HT1080 (cell line): Measurements from ENCODE around the gene PNPLA2. TPM values are rescaled to one million over a fixed set of nuclear protein-coding genes. Genes with fewer than 3 reads are reported as not detected.

ENCODE experiments used
- DNase-seq: peaks from one replicate; pipeline ENCODE4 v3.0.0-alpha.2; 2015; ENCODE audit warnings: low read depth
- total RNA-seq: library from RNA; depleted of rRNA; stranded (reverse); fragments of >200 nt; shearing (Covaris generic); gene quantifications from 2 replicates; pipeline ENCODE4 v1.2.3, GENCODE V29; 2014

The PNPLA2 gene
- total RNA-seq, 1 experiment from 2014 or later: 39.0 TPM

DNA sequence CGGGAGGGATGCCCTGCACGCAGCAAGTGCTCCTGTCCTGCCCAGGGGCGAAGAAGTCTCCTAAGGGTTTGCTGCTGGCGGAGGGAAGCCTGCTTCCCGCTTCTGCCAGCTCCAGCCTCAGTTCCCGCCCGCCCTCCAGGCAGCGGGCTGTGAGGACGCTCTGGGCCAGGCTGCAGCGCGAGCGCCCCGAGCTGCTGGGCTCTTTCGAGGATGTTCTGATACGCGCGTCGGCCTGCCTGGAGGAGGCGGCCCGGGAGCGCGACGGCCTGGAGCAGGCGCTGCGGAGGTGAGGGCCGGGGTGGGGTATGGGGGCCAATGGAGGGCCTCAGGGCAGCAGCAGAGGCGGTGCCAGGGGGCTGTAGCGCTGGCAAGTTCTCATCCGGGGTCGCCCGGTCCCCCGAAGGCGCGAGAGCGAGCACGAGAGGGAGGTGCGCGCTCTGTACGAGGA lies 11.2 kb downstream of the PNPLA2 start:
- DNase-seq: no peak

DNA sequence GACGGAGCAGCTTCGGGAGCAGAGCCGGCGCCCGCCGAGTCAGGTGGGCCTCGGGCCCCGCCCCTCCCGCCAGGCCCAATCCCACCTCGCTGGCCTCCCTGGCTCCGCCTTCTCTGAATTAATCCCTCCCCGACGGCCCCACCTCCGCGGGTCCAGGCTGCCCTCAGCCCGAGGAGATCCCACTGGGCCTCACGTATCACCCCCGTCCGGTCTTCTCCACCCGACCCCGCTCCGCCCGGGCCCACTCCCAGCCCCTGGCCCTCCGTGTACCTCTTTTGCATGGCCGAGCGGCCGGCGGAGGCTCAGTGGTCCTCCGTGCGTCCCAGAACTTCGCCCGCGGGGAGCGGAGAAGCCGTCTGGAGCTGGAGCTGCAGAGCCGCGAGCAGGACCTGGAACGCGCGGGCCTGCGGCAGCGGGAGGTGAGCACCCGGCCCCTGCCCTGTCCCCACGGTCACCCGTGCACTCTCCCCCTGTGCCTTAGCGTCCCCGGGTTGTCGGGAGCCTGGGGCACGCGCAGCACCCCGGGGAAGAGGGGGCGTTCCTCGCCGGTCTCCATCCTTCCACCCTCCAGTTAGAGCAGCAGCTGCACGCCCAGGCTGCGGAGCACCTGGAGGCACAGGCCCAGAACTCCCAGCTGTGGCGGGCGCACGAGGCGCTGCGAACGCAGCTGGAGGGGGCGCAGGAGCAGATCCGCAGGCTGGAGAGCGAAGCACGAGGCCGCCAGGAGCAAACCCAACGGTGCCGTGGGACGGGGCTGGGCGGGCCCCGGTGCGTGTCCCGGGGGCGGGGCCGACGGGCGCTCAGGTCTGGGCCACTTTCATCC lies 11.8 kb downstream of the PNPLA2 start:
- DNase-seq: no peak

DNA sequence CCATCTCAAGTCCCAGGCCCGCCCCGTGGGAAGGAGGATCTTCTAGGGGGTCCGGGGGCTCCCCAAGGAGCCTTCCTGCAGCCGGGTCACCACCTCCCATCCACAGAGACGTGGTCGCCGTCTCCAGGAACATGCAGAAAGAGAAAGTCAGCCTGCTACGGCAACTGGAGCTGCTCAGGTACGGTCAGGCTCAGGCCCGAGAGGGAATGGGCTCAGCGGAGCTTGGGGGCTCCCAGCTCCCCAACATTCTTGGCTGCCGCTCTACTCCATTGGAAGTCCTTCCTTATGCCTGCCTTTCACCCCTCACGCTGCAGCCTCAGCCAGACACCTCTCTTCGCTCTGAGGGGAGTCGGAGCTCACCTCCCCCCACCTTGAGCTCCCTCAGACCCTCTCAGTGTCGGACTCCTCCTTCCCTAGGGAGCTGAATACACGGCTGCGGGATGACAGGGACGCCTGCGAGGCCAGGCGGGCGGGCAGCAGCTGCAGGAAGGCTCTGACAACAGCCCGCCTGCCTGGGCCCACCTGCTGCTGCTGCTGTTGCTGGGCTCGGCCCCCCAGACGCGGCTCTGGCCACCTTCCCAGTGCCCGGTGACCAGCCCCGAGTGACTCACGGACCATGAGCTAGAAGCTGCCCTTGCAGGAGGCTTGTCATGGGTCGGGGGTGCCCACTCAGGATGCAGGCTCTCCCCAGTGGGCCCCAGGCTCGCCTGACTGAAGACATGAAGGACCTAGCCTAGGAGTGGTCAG lies 12.6 kb downstream of the PNPLA2 start:
- peak; percentile 89 for DNase-seq

GRCh38 chr11:831961-832528 lies 13.3 kb downstream of the PNPLA2 start:
- no peak for DNase-seq

- peak; percentile 66 for DNase-seq
These were observed 13.9 kb downstream of the PNPLA2 start, which contains the start of gene CD151 for GRCh38 chr11:832529-833113. TSS of gene CD151 (plus strand) at chr11:832952. CDS start at chr11:836070, 3,118 bp downstream.

- no peak for DNase-seq
These were observed 14.5 kb downstream of the PNPLA2 start for GRCh38 chr11:833114-833791.

DNA sequence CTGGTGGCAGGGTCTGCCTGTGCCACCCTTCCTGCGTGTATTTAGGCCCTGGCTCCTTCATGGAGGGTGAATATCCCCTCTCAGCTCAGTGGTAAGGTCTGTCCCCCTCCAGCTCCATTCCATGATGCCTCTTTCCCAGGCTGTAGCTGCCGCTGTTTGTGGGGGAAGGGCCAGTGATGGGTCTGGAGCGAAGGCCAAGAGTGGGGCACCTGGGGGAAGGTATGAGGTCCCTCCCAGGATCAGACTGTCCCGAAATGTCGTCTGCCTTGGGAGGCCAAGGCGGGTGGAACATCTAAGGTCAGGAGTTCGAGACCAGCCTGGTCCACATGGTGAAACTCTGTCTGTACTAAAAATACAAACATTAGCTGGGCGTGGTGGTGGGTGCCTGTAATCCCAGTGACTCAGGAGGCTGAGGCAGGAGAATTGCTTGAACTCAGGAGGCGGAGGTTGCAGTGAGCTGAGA lies 15.2 kb downstream of the PNPLA2 start:
- DNase-seq: peak; percentile 59

GRCh38 chr11:834371-835316 lies 15.9 kb downstream of the PNPLA2 start:
- peak; percentile 98 for DNase-seq

GRCh38 chr11:836274-836673 lies 17.6 kb downstream of the PNPLA2 start:
- DNase-seq: no peak

DNA sequence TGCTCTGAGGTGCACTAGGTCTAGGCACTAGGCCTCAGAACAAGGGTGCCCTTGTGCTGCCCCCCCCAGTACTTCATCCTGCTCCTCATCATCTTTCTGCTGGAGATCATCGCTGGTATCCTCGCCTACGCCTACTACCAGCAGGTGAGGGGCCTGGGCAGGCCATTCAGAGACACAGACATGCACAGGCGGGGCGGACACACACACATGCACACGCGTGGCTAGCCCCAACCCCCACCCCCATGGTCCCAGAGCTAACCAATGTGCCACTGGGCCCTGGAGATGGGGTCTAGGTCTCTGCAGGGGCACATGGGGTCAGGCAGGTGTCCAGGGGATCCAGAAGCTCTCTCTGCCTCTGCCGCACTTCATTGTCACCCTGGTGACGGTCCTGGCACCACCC lies 18.0 kb downstream of the PNPLA2 start:
- no peak for DNase-seq

- peak; percentile 75 for DNase-seq
These were observed 18.7 kb downstream of the PNPLA2 start for GRCh38 chr11:837189-837989.

GRCh38 chr11:837990-838307 lies 19.2 kb downstream of the PNPLA2 start:
- no peak for DNase-seq

- DNase-seq: no peak
These were observed 19.9 kb downstream of the PNPLA2 start for GRCh38 chr11:838441-839279.

- no peak for DNase-seq
These were observed 20.5 kb downstream of the PNPLA2 start for GRCh38 chr11:839280-839623.

DNA sequence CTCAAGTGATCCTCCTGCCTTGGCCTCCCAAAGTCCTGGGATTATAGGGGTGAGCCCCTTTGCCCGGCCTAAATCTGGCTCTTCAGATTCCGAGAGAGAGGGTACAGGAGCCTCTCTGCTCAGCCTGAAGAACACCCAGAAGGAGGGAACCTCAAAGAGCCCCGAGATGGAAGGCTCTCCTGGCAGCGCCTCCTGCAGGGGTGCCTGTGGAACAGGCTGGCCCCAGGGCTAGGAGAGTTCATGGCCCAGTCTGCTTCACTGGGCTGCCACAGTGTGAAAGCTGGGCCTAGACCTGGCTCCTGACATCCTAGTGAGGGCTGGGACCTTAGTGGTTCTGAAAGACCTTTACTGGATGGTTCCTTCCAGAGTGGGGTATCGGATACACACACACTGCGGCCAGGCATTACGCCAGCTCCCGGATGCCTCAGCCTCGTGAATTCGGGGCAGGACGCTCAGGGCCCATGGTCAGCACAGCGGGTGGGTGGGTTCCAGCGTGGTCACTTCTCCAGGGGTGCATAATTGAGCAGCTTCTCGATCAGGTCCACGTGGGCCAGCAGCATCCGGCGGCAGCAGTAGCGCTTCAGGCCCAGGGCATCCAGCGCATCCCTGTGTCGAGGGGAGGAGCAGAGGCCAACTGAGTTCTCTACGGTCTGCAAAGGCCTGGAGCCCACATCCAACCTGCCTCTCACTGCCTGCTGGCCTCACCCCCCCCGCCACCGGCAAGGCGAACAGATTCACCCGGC lies 21.3 kb downstream of the PNPLA2 start:
- no peak for DNase-seq

- DNase-seq: no peak
These were observed 23.3 kb downstream of the PNPLA2 start for GRCh38 chr11:841981-842369.

DNA sequence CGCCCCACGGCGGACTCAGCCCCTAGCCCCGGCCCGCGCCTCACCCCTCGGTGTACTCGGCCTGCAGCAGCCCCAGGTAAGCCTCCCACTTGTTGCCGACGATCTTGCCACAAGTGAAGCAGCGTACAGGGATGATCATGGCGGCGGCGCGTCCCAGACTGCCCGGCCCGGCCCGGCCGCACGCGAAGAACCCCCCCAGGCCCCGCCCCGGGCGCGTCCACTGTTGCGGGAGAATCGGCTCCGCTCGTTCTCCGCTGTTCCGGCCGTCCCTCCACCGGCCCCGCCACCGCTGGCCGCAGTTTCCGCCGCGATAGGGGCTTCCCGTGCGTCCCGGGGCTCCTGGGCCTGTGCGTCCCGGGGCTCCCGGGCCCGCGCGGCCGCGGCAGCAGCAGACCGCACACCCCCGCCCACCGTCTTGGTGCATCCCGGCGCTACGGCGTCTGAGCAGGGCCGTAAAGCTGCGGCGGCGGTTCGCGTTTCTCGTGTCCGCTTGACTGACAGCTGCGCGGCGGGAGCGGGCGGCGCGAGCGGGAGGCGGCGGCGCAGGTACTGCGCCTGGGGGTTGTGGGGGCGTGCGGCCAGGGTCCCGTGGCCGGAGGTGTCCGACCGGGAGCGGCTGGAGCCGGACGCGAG lies 23.8 kb downstream of the PNPLA2 start, which contains the start of the genes POLR2L and TSPAN4:
Gene POLR2L (minus strand): TSS at position 160 of the 633 bp plus-strand sequence. CDS start 21 bp downstream, at position 139.
Gene TSPAN4 (plus strand): TSS at position 483 of the 633 bp plus-strand sequence. CDS start 7,453 bp downstream, outside the sequence.
- DNase-seq: peak; percentile 76
